ENCODE measurements around the gene CCDC57.
A peak's percentile ranks its signal among the peaks of the same experiment; 100 is the strongest.

Gene CCDC57

DNA sequence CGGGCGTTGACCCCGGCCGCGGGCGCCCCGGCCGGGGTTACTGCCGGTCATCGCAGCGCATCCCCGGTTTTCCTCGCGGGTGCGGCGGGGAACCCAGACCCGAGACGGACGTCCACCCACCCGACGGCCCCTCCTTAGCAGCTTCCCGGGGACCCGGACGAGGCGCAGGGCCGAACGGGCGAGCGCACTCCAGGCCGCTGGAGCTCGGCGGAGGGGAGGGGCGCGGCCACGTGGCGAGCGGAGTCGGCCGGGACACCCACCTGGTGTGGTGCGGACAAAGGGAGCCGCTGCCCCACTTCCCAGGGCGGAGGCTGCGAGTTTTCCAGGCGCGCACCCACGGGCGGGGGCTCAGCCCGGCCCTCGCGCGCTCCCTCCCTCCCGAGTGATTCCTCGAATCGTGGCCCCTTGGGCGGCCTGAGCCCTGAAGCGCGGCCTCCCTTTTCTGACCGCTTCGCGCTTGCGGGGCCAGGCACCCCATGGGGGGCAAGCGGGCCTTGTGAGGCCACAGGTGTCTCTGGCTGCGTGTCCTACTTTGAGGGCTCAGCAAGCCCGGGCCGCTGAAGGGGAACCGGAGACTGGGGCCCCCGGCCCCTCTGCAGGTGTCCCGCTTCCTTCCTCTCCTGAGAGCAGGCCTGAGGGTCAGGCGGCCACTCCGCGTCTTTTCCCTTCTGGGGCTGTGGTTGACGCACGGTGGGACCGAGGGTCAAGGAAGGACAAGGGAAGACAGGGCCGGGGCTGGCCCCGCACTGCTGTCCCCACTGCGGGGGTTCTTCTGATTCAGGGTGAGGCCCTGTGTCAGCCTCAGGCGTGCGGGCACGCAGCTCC, 113.5 kb downstream of the CCDC57 start:
- peak overlapping the region; percentile 48 for H3K4me3 ChIP-seq (ENCODE audit: low read depth, low read length)
- TF ChIP-seq, protein P1, sequence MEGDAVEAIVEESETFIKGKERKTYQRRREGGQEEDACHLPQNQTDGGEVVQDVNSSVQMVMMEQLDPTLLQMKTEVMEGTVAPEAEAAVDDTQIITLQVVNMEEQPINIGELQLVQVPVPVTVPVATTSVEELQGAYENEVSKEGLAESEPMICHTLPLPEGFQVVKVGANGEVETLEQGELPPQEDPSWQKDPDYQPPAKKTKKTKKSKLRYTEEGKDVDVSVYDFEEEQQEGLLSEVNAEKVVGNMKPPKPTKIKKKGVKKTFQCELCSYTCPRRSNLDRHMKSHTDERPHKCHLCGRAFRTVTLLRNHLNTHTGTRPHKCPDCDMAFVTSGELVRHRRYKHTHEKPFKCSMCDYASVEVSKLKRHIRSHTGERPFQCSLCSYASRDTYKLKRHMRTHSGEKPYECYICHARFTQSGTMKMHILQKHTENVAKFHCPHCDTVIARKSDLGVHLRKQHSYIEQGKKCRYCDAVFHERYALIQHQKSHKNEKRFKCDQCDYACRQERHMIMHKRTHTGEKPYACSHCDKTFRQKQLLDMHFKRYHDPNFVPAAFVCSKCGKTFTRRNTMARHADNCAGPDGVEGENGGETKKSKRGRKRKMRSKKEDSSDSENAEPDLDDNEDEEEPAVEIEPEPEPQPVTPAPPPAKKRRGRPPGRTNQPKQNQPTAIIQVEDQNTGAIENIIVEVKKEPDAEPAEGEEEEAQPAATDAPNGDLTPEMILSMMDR (IDR thresholded peaks at IDR 0.05; ENCODE audit: low read depth, low read length): no peak

DNA sequence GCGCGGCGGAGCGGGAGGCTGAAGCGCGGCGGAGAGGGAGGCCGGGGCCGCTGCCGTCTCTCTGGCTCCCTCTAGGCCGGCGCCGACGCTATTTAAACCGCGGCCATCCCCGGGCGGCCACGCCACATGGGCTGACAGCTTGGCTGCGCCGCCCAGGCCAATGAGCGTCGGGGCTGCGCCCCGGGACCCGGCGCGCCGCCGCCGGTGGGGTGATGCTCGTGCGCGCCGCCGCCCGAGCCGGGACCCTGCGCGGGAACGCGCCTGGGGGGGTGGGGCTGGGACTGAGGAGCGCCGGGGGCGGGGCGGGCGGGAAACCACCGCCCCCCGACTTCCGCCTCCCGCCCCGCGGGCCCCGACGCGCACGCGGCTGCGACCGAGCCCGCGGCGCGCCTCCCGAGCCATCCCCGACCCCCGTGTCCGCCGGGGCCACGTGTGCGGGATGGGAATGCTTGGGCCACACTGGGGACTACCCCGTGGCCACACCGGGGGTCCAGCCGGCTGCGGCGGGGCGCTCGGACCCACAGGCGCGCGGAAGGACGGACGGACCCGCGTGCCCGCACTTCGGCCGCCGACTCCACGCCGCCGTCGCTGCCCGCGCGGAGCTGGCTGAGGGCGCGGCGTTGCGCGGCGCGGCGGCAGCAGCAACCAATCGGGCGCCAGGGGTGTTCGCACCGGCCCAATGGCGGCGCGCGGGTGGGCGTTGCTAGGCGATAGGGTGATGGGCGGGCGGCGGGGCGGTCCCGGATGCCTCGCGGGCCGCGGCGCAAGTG, 114.3 kb downstream of the CCDC57 start, which contains the start of gene FASN:
Gene FASN (minus strand): TSS at position 68 of the 770 bp plus-strand sequence. CDS start 1,791 bp downstream, outside the sequence.
- peak within 1 kb of the TSS; percentile 69 for H3K4me3 ChIP-seq (ENCODE audit: low read depth, low read length)
- TF ChIP-seq, protein P1 (IDR thresholded peaks at IDR 0.05; ENCODE audit: low read depth, low read length): 0 out of 2 replicates have a peak, but pooled peaks have one; percentile 5

DNA sequence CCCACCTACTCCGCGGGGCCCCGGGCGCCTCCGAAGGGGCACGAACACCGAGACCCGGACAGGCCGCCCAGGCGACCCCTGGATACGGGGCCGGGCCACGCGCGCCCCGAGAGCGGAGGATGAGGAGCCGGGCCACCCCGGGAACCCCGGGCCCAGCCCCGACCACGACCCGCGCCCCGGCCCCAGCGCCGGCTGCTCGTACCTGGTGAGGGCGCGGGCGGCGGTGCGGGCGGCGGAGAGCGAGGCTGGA, 114.8 kb downstream of the CCDC57 start:
- TF ChIP-seq, protein P1 (IDR thresholded peaks at IDR 0.05; ENCODE audit: low read depth, low read length): no peak
- peak overlapping the region; percentile 69 for H3K4me3 ChIP-seq (ENCODE audit: low read depth, low read length)

DNA sequence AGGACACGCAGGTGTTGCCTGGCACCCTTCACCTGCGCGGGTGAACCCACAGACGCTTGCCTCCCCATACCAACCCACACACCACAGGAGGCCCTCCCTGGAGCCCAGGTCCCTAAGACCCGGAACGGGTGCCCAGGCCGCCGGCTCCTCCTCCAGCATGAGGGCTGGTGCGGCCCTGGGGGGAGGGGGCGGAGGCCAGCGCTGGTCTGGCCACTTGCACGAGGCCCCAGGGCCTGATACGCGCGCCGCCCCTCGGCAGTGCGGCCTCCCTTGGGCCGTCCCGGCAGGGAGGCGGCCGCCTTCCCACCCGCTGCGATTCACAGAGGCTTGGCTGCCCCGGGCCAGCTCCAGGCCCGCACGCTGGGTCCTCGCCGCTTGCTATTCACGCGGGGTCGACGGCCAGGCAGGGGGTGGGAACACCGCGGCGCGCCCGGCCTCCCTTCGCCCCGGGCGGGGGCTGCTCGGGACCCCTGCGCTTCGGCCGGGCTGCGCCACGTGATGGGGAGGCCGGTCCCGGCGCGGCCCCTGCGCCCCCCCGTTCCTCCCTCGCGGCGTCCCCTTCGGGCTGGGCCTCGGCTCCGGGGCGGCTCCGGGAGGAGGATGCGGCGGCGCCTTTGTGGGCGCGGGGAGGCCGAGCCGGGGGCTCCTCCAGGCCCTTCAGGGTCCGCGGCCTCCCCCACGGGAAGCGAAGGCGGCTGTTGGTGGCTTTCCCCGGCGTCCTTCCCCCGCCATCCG, 115.3 kb downstream of the CCDC57 start:
- TF ChIP-seq, protein P1 (IDR thresholded peaks at IDR 0.05; ENCODE audit: low read depth, low read length): no peak
- H3K4me3 ChIP-seq (ENCODE audit: low read depth, low read length): peak overlapping the region; percentile 69

DNA sequence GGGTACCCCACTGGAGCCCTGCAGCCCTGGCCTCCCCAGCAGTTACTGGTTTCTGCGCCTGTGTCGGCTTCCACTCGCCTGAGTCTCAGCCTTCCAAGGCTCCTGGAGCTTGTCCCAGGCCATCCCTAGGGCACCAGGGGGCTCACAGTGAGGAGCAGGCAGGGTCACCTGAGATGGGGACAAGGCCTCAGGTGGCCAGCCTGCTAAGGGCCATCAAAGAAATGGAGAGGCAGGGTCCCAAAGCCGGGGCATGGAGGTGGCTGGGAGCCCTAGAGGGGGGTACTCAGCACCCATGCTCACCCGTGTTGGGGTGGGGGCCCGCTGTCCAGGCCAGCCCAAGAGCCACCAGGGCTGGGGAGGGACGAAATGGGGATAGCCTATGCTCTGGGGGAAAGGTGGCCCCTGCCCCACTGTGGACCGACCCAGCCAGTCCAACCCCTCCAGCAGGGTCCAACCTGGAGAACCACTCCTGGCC, 115.9 kb downstream of the CCDC57 start:
- peak overlapping the region; percentile 69 for H3K4me3 ChIP-seq (ENCODE audit: low read depth, low read length)
- TF ChIP-seq, protein P1 (IDR thresholded peaks at IDR 0.05; ENCODE audit: low read depth, low read length): no peak

DNA sequence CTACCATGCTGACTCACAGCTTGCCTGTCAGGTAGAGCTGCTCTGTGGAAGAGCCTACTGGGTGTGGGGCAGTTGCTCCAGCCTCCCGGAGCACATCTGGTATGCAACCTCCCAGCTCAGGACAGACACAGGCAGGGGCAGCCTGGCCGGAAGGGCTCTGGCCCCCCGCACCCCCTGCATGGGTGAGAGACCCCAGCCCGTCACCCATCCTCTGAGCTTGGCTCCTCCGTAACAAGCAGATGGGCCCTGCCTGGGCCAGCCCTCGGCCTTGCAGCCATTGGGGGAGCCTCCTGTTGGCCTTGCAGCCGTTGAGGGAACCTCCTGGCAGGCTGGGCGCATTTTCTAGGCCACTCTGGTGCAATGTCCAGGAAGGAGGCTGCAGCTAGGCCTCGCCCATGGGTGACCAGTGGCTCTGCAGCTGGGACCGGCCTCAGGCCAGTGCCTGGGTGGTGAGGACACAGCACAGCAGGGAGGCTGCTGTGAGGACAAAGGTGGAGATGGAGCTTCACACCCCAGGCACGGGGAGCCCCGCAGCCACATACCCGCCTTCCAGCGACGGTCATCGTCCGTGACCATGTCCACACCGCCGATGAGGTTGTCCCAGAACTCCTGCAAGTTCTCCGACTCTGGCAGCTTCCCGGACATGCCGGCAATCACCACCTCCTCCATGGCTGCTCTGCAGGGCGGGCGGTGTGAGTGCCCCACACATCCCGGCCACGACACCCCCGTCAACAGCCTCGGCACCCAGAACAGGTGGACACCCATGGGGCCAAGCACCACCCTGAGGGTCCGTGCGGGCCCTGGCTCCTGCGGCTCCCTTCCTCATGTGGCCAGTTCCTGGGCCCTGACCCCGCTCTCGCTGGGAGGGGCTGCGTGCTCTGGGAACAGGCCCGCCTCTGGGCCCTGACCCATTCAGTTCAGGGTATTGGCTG, 116.6 kb downstream of the CCDC57 start:
- H3K4me3 ChIP-seq (ENCODE audit: low read depth, low read length): peak overlapping the region; percentile 69

More for the DNA sequence above, 116.6 kb downstream of the CCDC57 start:
- TF ChIP-seq, protein P1 (IDR thresholded peaks at IDR 0.05; ENCODE audit: low read depth, low read length): no peak

All from WI38 (cell line).